Measurements from ENCODE around the gene LEAP2. TPM values are rescaled to one million over a fixed set of nuclear protein-coding genes. Genes with fewer than 3 reads are reported as not detected.

Gene LEAP2
- total and polyA plus RNA-seq, 2 of the 4 experiments (the other 2 are of a cell fraction): under 0.01 to 0.36 TPM

DNA sequence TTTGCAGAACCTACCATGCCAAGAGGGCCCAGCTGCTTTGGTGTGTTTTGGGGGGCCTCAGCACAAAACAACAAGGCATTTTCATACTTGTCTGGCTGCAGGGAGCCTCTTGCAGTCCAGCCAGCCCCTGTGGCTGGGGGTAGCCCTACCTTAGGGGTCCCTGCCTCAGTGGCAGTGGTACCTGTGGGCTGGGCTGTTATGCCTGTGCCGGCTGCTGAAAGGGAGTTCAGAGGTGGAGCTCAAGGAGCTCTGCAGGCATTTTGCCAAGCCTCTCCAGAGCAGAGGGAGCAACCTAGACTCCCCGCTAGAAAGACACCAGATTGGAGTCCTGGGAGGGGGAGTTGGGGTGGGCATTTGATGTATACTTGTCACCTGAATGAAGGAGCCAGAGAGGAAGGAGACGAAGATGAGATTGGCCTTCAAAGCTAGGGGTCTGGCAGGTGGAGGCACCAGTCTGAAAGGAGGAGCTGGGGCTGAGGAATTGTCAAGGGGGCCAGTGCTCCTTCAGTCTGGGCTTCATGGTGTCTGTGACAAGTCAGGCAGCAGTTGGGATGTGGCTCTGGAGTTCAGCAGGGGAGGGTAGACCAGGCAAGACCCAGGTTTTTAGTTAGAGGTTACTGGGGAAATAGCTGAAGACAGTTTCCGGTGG lies 44.5 kb upstream of the LEAP2 start:
- DNase-seq: no peak
- Histone ChIP-seq H4K8ac (ENCODE audit: low read depth in 2 of 2, low read length in 2 of 2) (no peak overlapping the region; a peak in 1 of 4 replicates), H4K5ac (ENCODE audit: low read depth, low read length) (no peak overlapping the region), H3K18ac (ENCODE audit: low read depth, low read length) (no peak overlapping the region), H3K27me3 (ENCODE audit: control insufficient read depth, insufficient read depth, low read length) (no peaks in the 10 kb centered on the region), H3K36me3 (ENCODE audit: control insufficient read depth, insufficient read depth, low read length) (peaks cover 6% of the 10 kb centered on the region; the same call in 1 of the 2 replicates), H2BK20ac (ENCODE audit: low read depth, low read length) (no peak overlapping the region), H3K23ac (ENCODE audit: low read depth, low read length) (peak overlapping the region; percentile 43; the same call in 1 of the 2 replicates), H3K4me2 (ENCODE audit: low read depth, low read length) (no peak overlapping the region; the same call in 1 of the 2 replicates), H2AK5ac (ENCODE audit: low read depth, low read length) (no peak overlapping the region), H2BK15ac (ENCODE audit: low read depth, low read length) (no peak overlapping the region), H4K91ac (ENCODE audit: insufficient read depth, low read depth, low read length) (no peak overlapping the region), H2AFZ (replicated peaks; ENCODE audit: low read length, poor library complexity) (peak overlapping the region; percentile 99), H3K4ac (ENCODE audit: low read depth, low read length) (peak overlapping the region; percentile 41; the same call in 1 of the 2 replicates), H2BK120ac (ENCODE audit: low read depth, low read length) (no peak overlapping the region), H3K9ac (ENCODE audit: low read depth, low read length) (no peak overlapping the region), H3K4me3 (ENCODE audit: insufficient read depth, low read depth, low read length) (no peak overlapping the region), H3K27ac (ENCODE audit: insufficient read depth, low read length) (no peak overlapping the region), H4K20me1 (ENCODE audit: insufficient read depth, low read length) (no peaks in the 10 kb centered on the region), H3K9me3 (ENCODE audit: control insufficient read depth, insufficient read depth, low read length) (no peaks in the 10 kb centered on the region), H2BK5ac (ENCODE audit: low read depth, low read length, poor library complexity, severe bottlenecking) (no peak overlapping the region), H3K14ac (replicated peaks; ENCODE audit: low read depth, low read length) (no peak overlapping the region), H3K79me1 (ENCODE audit: low read depth in 1 of 2, low read length in 2 of 2) (peaks cover 13 to 32% of the 10 kb centered on the region in 2 experiments; a peak in 3 of 4 replicates), H3K4me1 (ENCODE audit: control insufficient read depth, insufficient read depth, low read length) (peaks cover 4% of the 10 kb centered on the region; the same call in 1 of the 2 replicates), H2AK9ac (replicated peaks; ENCODE audit: low read depth, low read length, poor library complexity) (peak overlapping the region; percentile 16), H3K56ac (ENCODE audit: extremely low read depth, insufficient read depth, low read length) (no peak overlapping the region), H3K9me1 (ENCODE audit: insufficient read depth, low read length) (peaks cover 4% of the 10 kb centered on the region; the same call in 1 of the 2 replicates)
- no peak for TF ChIP-seq MAFK (IDR thresholded peaks at IDR 0.05; ENCODE audit: low read depth, low read length)
- TF ChIP-seq MAZ (IDR thresholded peaks at IDR 0.05; ENCODE audit: borderline replicate concordance, low read depth, low read length): no peak
- no peak for TF ChIP-seq CTCF (conservative IDR thresholded peaks at IDR 0.05; ENCODE audit: low read depth, low read length)
- no peak for TF ChIP-seq RAD21 (IDR thresholded peaks at IDR 0.05; ENCODE audit: low read length)
- TF ChIP-seq CHD1 (IDR thresholded peaks at IDR 0.05; ENCODE audit: low read depth, low read length): no peak
- TF ChIP-seq, protein P1, sequence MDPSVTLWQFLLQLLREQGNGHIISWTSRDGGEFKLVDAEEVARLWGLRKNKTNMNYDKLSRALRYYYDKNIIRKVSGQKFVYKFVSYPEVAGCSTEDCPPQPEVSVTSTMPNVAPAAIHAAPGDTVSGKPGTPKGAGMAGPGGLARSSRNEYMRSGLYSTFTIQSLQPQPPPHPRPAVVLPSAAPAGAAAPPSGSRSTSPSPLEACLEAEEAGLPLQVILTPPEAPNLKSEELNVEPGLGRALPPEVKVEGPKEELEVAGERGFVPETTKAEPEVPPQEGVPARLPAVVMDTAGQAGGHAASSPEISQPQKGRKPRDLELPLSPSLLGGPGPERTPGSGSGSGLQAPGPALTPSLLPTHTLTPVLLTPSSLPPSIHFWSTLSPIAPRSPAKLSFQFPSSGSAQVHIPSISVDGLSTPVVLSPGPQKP (IDR thresholded peaks at IDR 0.05; ENCODE audit: borderline replicate concordance, low read depth, low read length): no peak
- no peak for TF ChIP-seq MXI1 (IDR thresholded peaks at IDR 0.05; ENCODE audit: borderline replicate concordance, low read depth, low read length)
- no peak for TF ChIP-seq RCOR1 (IDR thresholded peaks at IDR 0.05; ENCODE audit: insufficient replicate concordance, low read length)
- TF ChIP-seq, protein P2, sequence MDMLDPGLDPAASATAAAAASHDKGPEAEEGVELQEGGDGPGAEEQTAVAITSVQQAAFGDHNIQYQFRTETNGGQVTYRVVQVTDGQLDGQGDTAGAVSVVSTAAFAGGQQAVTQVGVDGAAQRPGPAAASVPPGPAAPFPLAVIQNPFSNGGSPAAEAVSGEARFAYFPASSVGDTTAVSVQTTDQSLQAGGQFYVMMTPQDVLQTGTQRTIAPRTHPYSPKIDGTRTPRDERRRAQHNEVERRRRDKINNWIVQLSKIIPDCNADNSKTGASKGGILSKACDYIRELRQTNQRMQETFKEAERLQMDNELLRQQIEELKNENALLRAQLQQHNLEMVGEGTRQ (IDR thresholded peaks at IDR 0.05; ENCODE audit: low read depth, low read length): no peak
- TF ChIP-seq FOS (IDR thresholded peaks at IDR 0.05; ENCODE audit: low read depth, low read length): no peak
- ChIA-PET CTCF (interaction anchor here (0.6 to 1.7 kb wide), 5 partner anchors 9 to 55 kb away, joined by 3 to 7 read pairs (median 5); no protein-coding TSS in a partner anchor), POLR2A (ENCODE audit: unreplicated experiment) (interaction anchor here (0.6 kb wide), 1 partner anchor 9 kb away, joined by 10 read pairs; no protein-coding TSS in a partner anchor)
- 100% methylated on average over 1 of the region's 4 CpGs; no CpG with 5 or more reads in 1 of the 2 experiments for WGBS, 2 experiments (ENCODE audit: extremely low coverage in 2 of 2, insufficient read length in 1 of 2)
- intact Hi-C loops (cut with micrococcal nuclease) (no loop called here), dilution Hi-C loops (cut with HindIII; ENCODE audit: low sequenced_read_pairs, unreplicated experiment) (no loop called here), in situ Hi-C loops (cut with MboI; ENCODE audit: low sequenced_read_pairs) (no loop called here)
- no peak for ATAC-seq (ENCODE audit: low read depth)
- BruUV-seq (replicated peaks): no TSS peak
